ENCODE data around the gene MAG.
"Not testable (repeated sequence)": the region's sequence is repeated elsewhere in the genome, so short reads cannot be mapped to it uniquely, and the experiment has no call there.

The MAG gene

GRCh38 chr19:35346193-35347052, 54.5 kb downstream of the MAG start:
- DNase-seq (ENCODE audit: low spot score), result no peak

- DNase-seq (ENCODE audit: low spot score), result no peak
These were observed 55.4 kb downstream of the MAG start, which contains the start of gene FFAR1 for GRCh38 chr19:35347171-35347929. FFAR1 (plus strand) TSS chr19:35347902; CDS start chr19:35351552, 3,650 bp downstream.

- no peak for DNase-seq (ENCODE audit: low spot score)
These were observed 56.0 kb downstream of the MAG start for GRCh38 chr19:35347930-35348298.

GRCh38 chr19:35348911-35349611, 57.1 kb downstream of the MAG start:
- DNase-seq (ENCODE audit: low spot score), result no peak

GRCh38 chr19:35349614-35350521, 57.9 kb downstream of the MAG start:
- no peak for DNase-seq (ENCODE audit: low spot score)

GRCh38 chr19:35350591-35350990, 58.6 kb downstream of the MAG start:
- no peak for DNase-seq (ENCODE audit: low spot score)

- no peak for DNase-seq (ENCODE audit: low spot score)
These were observed 59.6 kb downstream of the MAG start for GRCh38 chr19:35351411-35352176.

- no peak for DNase-seq (ENCODE audit: low spot score)
These were observed 60.2 kb downstream of the MAG start for GRCh38 chr19:35352177-35352447.

- peak; percentile 56 for DNase-seq (ENCODE audit: low spot score)
These were observed 60.7 kb downstream of the MAG start for GRCh38 chr19:35352448-35353304.

- no peak for DNase-seq (ENCODE audit: low spot score)
These were observed 61.7 kb downstream of the MAG start for GRCh38 chr19:35353635-35354034.

GRCh38 chr19:35354898-35355297, 62.9 kb downstream of the MAG start:
- no peak for DNase-seq (ENCODE audit: low spot score)

GRCh38 chr19:35355791-35356460, 64.0 kb downstream of the MAG start:
- no peak for DNase-seq (ENCODE audit: low spot score)

GRCh38 chr19:35357867-35358573, 66.1 kb downstream of the MAG start, which contains the start of gene FFAR3:
FFAR3 (plus strand) TSS chr19:35358460; CDS start chr19:35358891, 431 bp downstream.
- no peak for DNase-seq (ENCODE audit: low spot score)

- not testable (repeated sequence) for DNase-seq (ENCODE audit: low spot score)
These were observed 66.9 kb downstream of the MAG start for GRCh38 chr19:35358834-35359233.

- DNase-seq (ENCODE audit: low spot score), result not testable (repeated sequence)
These were observed 67.4 kb downstream of the MAG start for GRCh38 chr19:35359395-35359794.

GRCh38 chr19:35360081-35360480, 68.1 kb downstream of the MAG start:
- DNase-seq (ENCODE audit: low spot score), result not testable (repeated sequence)

- DNase-seq (ENCODE audit: low spot score), result no peak
These were observed 69.0 kb downstream of the MAG start for GRCh38 chr19:35360880-35361420.

Data from SK-N-DZ (cell line).